ENCODE data around the gene ANKS3. TPM values are rescaled to one million over a fixed set of nuclear protein-coding genes. Genes with fewer than 3 reads are reported as not detected.

ANKS3 gene
- polyA plus RNA-seq, 1 donor (not counting 4 experiments of a cell fraction or from before 2014, with no cell fraction given), result 11.7 TPM

DNA sequence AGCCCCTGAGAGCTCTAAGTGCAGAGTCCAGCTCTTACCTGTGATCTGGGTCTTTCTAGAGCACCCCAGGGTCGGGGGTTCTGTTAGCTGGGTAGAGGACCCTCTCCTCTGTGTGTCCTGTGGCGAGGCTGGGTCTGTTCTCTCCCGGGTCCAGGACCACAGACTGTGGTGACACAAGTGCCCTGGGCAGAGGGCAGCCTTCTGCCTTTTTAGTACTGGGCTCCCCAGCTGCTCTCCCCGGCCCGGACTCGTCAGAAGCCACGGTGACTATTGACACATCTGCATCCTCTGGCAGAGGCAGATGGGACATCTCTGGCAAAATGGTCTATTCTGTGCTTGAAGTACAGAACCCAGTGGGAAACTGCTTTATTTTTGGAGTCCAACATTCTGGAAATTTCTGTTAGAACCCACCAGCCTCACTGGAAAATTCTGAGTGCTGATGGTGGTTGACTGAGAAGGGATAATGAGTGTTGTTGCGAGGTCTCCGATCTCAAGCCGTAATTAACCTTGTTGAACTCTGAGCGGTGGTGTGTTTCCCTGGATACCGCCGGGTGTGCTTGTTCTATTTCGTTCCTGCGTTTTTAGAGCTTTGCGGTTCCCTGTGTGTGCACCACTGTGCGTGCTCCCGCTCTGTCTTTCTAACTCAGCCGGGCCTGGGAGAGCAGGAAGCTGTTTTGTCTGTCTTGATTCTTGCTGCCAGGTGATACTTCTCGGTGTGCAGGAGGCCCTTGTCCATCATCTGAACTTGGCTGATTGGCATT, 66.7 kb downstream of the ANKS3 start:
- no peak overlapping the region for H3K4me2 ChIP-seq (ENCODE audit: control insufficient read depth, extremely low read depth, insufficient read depth, low read depth, low read length)
- H3K27ac ChIP-seq (ENCODE audit: control insufficient read depth, insufficient read depth, low read length), result no peak overlapping the region
- no peaks in the 10 kb centered on the region for H3K27me3 ChIP-seq (ENCODE audit: control insufficient read depth, extremely low read depth, insufficient read depth, low read length)
- dilution Hi-C loops (cut with MboI; ENCODE audit: extremely low pct_ligation_motif_present, low sequenced_read_pairs), result no loop called here
- H3K4me1 ChIP-seq (ENCODE audit: control insufficient read depth, extremely low read depth, insufficient read depth, low read length), result peaks cover 14% of the 10 kb centered on the region
- TF ChIP-seq, protein P1, sequence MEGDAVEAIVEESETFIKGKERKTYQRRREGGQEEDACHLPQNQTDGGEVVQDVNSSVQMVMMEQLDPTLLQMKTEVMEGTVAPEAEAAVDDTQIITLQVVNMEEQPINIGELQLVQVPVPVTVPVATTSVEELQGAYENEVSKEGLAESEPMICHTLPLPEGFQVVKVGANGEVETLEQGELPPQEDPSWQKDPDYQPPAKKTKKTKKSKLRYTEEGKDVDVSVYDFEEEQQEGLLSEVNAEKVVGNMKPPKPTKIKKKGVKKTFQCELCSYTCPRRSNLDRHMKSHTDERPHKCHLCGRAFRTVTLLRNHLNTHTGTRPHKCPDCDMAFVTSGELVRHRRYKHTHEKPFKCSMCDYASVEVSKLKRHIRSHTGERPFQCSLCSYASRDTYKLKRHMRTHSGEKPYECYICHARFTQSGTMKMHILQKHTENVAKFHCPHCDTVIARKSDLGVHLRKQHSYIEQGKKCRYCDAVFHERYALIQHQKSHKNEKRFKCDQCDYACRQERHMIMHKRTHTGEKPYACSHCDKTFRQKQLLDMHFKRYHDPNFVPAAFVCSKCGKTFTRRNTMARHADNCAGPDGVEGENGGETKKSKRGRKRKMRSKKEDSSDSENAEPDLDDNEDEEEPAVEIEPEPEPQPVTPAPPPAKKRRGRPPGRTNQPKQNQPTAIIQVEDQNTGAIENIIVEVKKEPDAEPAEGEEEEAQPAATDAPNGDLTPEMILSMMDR (optimal IDR thresholded peaks at IDR 0.05 in 1 of 3, IDR thresholded peaks at IDR 0.05 in 1 of 3, conservative IDR thresholded peaks at IDR 0.05 in 1 of 3; ENCODE audit: extremely low read depth in 1 of 3, insufficient read depth in 2 of 3, low read length in 3 of 3), result no peak
- no peak for TF ChIP-seq EZH2 (IDR thresholded peaks at IDR 0.05; ENCODE audit: low read length)
- H3K9me1 ChIP-seq (ENCODE audit: control insufficient read depth, extremely low read depth, insufficient read depth, low read length), result no peaks in the 10 kb centered on the region
- no peaks in the 10 kb centered on the region for H3K79me2 ChIP-seq (ENCODE audit: control insufficient read depth, insufficient read depth, low read length)
- no peaks in the 10 kb centered on the region for H4K20me1 ChIP-seq (ENCODE audit: control insufficient read depth, extremely low read depth, insufficient read depth, low read length)
- H3K4me3 ChIP-seq (ENCODE audit: control insufficient read depth in 2 of 3, extremely low read depth in 1 of 3, insufficient read depth in 2 of 3, low read depth in 1 of 3, low read length in 3 of 3), result no peak overlapping the region
- peaks cover 9 to 36% of the 10 kb centered on the region in 2 experiments for H3K36me3 ChIP-seq (ENCODE audit: control insufficient read depth in 2 of 2, extremely low read depth in 1 of 2, insufficient read depth in 2 of 2, low read length in 2 of 2)
- FAIRE-seq, result no peak
- no peak overlapping the region for H2AFZ ChIP-seq (ENCODE audit: control insufficient read depth, low read length)
- H3K9me3 ChIP-seq (ENCODE audit: control insufficient read depth, low read depth, low read length), result no peaks in the 10 kb centered on the region
- no peak overlapping the region for H3K9ac ChIP-seq (ENCODE audit: control insufficient read depth, extremely low read depth, insufficient read depth, low read length)
- no peak for DNase-seq (ENCODE audit: low read depth, low spot score)

DNA sequence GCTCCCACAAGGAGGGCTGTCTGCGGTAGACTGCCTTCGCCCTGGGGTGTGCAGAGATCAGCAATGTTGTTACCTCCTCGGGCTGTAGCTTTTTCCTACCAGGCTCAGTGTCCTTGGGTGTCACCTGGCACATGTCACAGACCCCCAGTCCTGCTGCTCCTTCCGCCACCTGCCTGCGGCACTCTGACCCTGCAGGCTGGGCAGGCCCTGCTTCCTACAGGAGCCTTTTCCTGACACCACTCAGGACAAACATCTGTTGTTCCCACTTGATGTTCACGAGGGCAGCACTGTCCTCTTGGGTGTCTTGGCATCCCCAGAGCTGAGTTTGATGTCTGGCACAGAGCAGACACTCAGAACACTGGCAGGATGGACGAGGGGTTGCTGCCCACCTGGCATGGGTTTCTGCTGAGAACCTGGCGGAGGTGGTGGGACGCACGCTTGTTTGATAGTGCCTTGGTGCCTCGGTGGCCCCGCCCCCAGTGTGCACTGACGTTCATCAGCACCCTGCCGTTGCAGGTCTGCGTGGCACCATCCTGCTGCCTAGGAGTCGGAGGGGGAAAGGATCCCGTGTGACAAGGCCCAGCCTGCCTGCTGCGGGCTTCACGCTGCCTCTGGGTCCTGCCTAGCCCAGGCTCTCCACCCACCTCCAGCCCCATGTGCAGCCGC, 67.4 kb downstream of the ANKS3 start:
- Histone ChIP-seq H2AFZ (ENCODE audit: control insufficient read depth, low read length) (no peak overlapping the region), H3K27ac (ENCODE audit: control insufficient read depth, insufficient read depth, low read length) (no peak overlapping the region), H3K4me1 (ENCODE audit: control insufficient read depth, extremely low read depth, insufficient read depth, low read length) (peaks cover 14% of the 10 kb centered on the region), H3K4me3 (ENCODE audit: control insufficient read depth in 2 of 3, extremely low read depth in 1 of 3, insufficient read depth in 2 of 3, low read depth in 1 of 3, low read length in 3 of 3) (no peak overlapping the region), H3K36me3 (ENCODE audit: control insufficient read depth in 2 of 2, extremely low read depth in 1 of 2, insufficient read depth in 2 of 2, low read length in 2 of 2) (peaks cover 9 to 36% of the 10 kb centered on the region in 2 experiments), H4K20me1 (ENCODE audit: control insufficient read depth, extremely low read depth, insufficient read depth, low read length) (no peaks in the 10 kb centered on the region), H3K79me2 (ENCODE audit: control insufficient read depth, insufficient read depth, low read length) (no peaks in the 10 kb centered on the region), H3K9me3 (ENCODE audit: control insufficient read depth, low read depth, low read length) (no peaks in the 10 kb centered on the region), H3K27me3 (ENCODE audit: control insufficient read depth, extremely low read depth, insufficient read depth, low read length) (no peaks in the 10 kb centered on the region), H3K9me1 (ENCODE audit: control insufficient read depth, extremely low read depth, insufficient read depth, low read length) (no peaks in the 10 kb centered on the region), H3K9ac (ENCODE audit: control insufficient read depth, extremely low read depth, insufficient read depth, low read length) (no peak overlapping the region), H3K4me2 (ENCODE audit: control insufficient read depth, extremely low read depth, insufficient read depth, low read depth, low read length) (no peak overlapping the region)
- DNase-seq (ENCODE audit: low read depth, low spot score), result no peak
- no peak for FAIRE-seq
- dilution Hi-C loops (cut with MboI; ENCODE audit: extremely low pct_ligation_motif_present, low sequenced_read_pairs), result no loop called here
- TF ChIP-seq, protein P1 (optimal IDR thresholded peaks at IDR 0.05 in 1 of 3, IDR thresholded peaks at IDR 0.05 in 1 of 3, conservative IDR thresholded peaks at IDR 0.05 in 1 of 3; ENCODE audit: extremely low read depth in 1 of 3, insufficient read depth in 2 of 3, low read length in 3 of 3), result no peak
- no peak for TF ChIP-seq EZH2 (IDR thresholded peaks at IDR 0.05; ENCODE audit: low read length)

All from keratinocyte (primary cell).